Measurements from ENCODE around the gene GTF2H3. TPM values are rescaled to one million over a fixed set of nuclear protein-coding genes. Genes with fewer than 3 reads are reported as not detected.
A peak's percentile ranks its signal among the peaks of the same experiment; 100 is the strongest.

The GTF2H3 gene
- total and polyA plus RNA-seq, 10 of the 15 experiments (the other 5 are each of a cell fraction or from before 2014, with no cell fraction given): 20.6 to 62.9 (median 34.7) TPM

DNA sequence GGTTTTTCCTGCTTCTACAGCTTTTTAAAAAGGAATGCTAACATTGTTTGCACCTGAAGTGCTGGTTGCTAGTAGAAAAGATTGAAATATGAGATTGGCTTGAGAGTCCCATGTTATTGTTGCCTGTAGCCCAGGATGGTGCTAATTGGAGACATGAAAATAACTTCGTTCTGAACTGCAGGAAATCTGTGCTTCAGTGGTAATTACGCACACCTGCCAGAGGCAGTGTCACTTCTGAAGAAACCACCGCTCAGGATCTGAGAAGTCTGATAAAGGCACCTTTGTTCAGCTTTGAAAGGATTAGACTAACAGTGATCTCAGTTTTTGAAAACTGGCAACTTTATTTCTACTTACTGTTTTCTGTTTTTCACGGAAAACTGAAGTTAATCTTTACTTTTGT lies 63.0 kb downstream of the GTF2H3 start (continued):
- TF ChIP-seq, protein P1, sequence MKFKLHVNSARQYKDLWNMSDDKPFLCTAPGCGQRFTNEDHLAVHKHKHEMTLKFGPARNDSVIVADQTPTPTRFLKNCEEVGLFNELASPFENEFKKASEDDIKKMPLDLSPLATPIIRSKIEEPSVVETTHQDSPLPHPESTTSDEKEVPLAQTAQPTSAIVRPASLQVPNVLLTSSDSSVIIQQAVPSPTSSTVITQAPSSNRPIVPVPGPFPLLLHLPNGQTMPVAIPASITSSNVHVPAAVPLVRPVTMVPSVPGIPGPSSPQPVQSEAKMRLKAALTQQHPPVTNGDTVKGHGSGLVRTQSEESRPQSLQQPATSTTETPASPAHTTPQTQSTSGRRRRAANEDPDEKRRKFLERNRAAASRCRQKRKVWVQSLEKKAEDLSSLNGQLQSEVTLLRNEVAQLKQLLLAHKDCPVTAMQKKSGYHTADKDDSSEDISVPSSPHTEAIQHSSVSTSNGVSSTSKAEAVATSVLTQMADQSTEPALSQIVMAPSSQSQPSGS (IDR thresholded peaks at IDR 0.05; ENCODE audit: low read length): no peak
- no peak for TF ChIP-seq EED (IDR thresholded peaks at IDR 0.05; ENCODE audit: low read depth)

- H3K9ac ChIP-seq (ENCODE audit: control insufficient read depth, insufficient read depth, low read length): no peak overlapping the region
- H3K4me3 ChIP-seq: no peak overlapping the region
- H3K9me3 ChIP-seq (replicated peaks; ENCODE audit: control insufficient read depth, insufficient read depth, low read length): no peaks in the 10 kb centered on the region
- no peak overlapping the region for H3K27ac ChIP-seq (ENCODE audit: control insufficient read depth, insufficient read depth)
- BruUV-seq (replicated peaks): no TSS peak
- no peaks in the 10 kb centered on the region for H3K79me2 ChIP-seq (ENCODE audit: control insufficient read depth, insufficient read depth, low read length)
- H3K36me3 ChIP-seq (ENCODE audit: control insufficient read depth in 2 of 2, insufficient read depth in 2 of 2, low read length in 1 of 2): no peaks in the 10 kb centered on the region
- H3K4me2 ChIP-seq (ENCODE audit: control insufficient read depth, insufficient read depth): no peak overlapping the region
- TF ChIP-seq, protein P2, sequence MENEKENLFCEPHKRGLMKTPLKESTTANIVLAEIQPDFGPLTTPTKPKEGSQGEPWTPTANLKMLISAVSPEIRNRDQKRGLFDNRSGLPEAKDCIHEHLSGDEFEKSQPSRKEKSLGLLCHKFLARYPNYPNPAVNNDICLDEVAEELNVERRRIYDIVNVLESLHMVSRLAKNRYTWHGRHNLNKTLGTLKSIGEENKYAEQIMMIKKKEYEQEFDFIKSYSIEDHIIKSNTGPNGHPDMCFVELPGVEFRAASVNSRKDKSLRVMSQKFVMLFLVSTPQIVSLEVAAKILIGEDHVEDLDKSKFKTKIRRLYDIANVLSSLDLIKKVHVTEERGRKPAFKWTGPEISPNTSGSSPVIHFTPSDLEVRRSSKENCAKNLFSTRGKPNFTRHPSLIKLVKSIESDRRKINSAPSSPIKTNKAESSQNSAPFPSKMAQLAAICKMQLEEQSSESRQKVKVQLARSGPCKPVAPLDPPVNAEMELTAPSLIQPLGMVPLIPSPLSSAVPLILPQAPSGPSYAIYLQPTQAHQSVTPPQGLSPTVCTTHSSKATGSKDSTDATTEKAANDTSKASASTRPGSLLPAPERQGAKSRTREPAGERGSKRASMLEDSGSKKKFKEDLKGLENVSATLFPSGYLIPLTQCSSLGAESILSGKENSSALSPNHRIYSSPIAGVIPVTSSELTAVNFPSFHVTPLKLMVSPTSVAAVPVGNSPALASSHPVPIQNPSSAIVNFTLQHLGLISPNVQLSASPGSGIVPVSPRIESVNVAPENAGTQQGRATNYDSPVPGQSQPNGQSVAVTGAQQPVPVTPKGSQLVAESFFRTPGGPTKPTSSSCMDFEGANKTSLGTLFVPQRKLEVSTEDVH (IDR thresholded peaks at IDR 0.05; ENCODE audit: low read depth, partially characterized antibody): no peak
- TF ChIP-seq BCL11A (IDR thresholded peaks at IDR 0.05; ENCODE audit: low read depth, low read length): no peak
- TF ChIP-seq ZNF207 (IDR thresholded peaks at IDR 0.05; ENCODE audit: borderline replicate concordance): no peak
- TF ChIP-seq BRCA1 (IDR thresholded peaks at IDR 0.05; ENCODE audit: low read depth, low read length): no peak
- peak; percentile 65; the same call in 1 of the 2 replicates for TF ChIP-seq NFYB (IDR thresholded peaks at IDR 0.05; ENCODE audit: insufficient read depth, low read depth, low read length)
- DNase-seq (ENCODE audit: low read depth, low spot score): no peak
- FAIRE-seq: no peak
- H4K20me1 ChIP-seq (ENCODE audit: control insufficient read depth, insufficient read depth): no peaks in the 10 kb centered on the region
- ChIA-PET SMC1A (ENCODE audit: uncharacterized antibody, unreplicated experiment) (no interaction called here), CTCF (no interaction called here), POLR2A (interaction anchor here (0.6 kb wide), 1 partner anchor 44 kb away, joined by 5 read pairs; no protein-coding TSS in a partner anchor), RAD21 (ENCODE audit: unreplicated experiment) (no interaction called here)
- ATAC-seq: peak; percentile 45; the same call in 2 of the 3 replicates
- no peaks in the 10 kb centered on the region for H3K4me1 ChIP-seq (ENCODE audit: control insufficient read depth, insufficient read depth, low read length)
- WGBS (ENCODE audit: insufficient coverage, insufficient replicate concordance, low lambda C conversion rate, missing lambda C conversion rate): 31% methylated on average over 3 of the region's 3 CpGs
- in situ Hi-C loops (cut with MboI) (no loop called here), intact Hi-C loops (cut with micrococcal nuclease; ENCODE audit: unreplicated experiment) (no loop called here)
- H2AFZ ChIP-seq (ENCODE audit: control insufficient read depth, low read depth, low read length): no peak overlapping the region
- H3K27me3 ChIP-seq (replicated peaks in 1 of 2; ENCODE audit: control insufficient read depth in 2 of 2, insufficient read depth in 2 of 2, low read length in 1 of 2): no peaks in the 10 kb centered on the region
Measured at GRCh38 chr12:123705935-123706334, 72.3 kb downstream of the GTF2H3 start.
